Thyroid gland (tissue), 4 donors: ENCODE measurements around the gene TNFSF11.

Experiments used
- CTCF ChIP-seq, 6 experiments: fragments of 200-600 bp in 3 of 6; fragments of 450-650 bp in 3 of 6; sonication (generic) in 3 of 6; IDR thresholded peaks; one replicate each; pipeline ENCODE4 v1.5.1; 2016 to 2019; ENCODE audit warnings: antibody characterized with exemption in 6 of 6, mild to moderate bottlenecking in 2 of 6, inconsistent platforms in 1 of 6, moderate library complexity in 1 of 6
- POLR2A ChIP-seq, 2 donors: fragments of 450-650 bp; IDR thresholded peaks; one replicate each; pipeline ENCODE4 v1.6.1; 2017; ENCODE audit warnings: antibody characterized with exemption in 2 of 2, mild to moderate bottlenecking in 2 of 2, moderate library complexity in 1 of 2

GRCh38 chr13:42548731-42549551 is 25.0 kb upstream of the TNFSF11 start:
- TF ChIP-seq CTCF (IDR thresholded peaks at IDR 0.05): no peak
- no peak for TF ChIP-seq POLR2A (IDR thresholded peaks at IDR 0.05)
